GM12878 (cell line): Measurements from ENCODE around the gene FSCB.

Experiments
- CHD1 ChIP-seq: IDR thresholded peaks from 2 replicates; pipeline ENCODE4 v1.6.1; 2012; ENCODE audit warnings: low read depth, low read length, improper control_type of control experiment
- CREB1 ChIP-seq: IDR thresholded peaks from 2 replicates; pipeline ENCODE4 v1.6.1; 2012; ENCODE audit warnings: low read depth, mild to moderate bottlenecking, inconsistent platforms
- CREM ChIP-seq: IDR thresholded peaks from 2 replicates; pipeline ENCODE4 v1.6.1; 2014; ENCODE audit warnings: antibody characterized with exemption, low read depth
- CTCF ChIP-seq, 3 experiments: IDR thresholded peaks in 2 of 3; conservative IDR thresholded peaks in 1 of 3; 2 replicates each; pipeline ENCODE4 v1.5.1; 2011; ENCODE audit warnings: low read depth in 3 of 3, low read length in 3 of 3, mild to moderate bottlenecking in 3 of 3, control low read depth in 2 of 3, moderate library complexity in 2 of 3, inconsistent platforms in 1 of 3, mixed read lengths in 1 of 3; ENCODE audit not compliant: control insufficient read depth in 2 of 3, insufficient read depth in 1 of 3; ENCODE audit errors: extremely low read depth in 1 of 3
- HDAC2 ChIP-seq: fragments of 200-600 bp; sonication (generic); IDR thresholded peaks from 2 replicates; pipeline ENCODE4 v1.6.1; 2017
- NKRF ChIP-seq: fragments of 450-650 bp; conservative IDR thresholded peaks from 2 replicates; pipeline ENCODE4 v1.6.1; 2017; ENCODE audit warnings: mild to moderate bottlenecking, moderate library complexity
- PAX5 ChIP-seq: IDR thresholded peaks from 2 replicates; pipeline ENCODE4 v1.6.1; 2011; ENCODE audit warnings: low read depth, low read length, borderline replicate concordance
- POLR2AphosphoS5 ChIP-seq: IDR thresholded peaks from 2 replicates; pipeline ENCODE4 v1.6.1; 2011; ENCODE audit warnings: mild to moderate bottlenecking, low read length, inconsistent platforms
- RELA ChIP-seq: fragments of 450-650 bp; IDR thresholded peaks from 2 replicates; pipeline ENCODE4 v1.8.0; 2014; ENCODE audit warnings: borderline replicate concordance; ENCODE audit not compliant: partially characterized antibody
- REST ChIP-seq: IDR thresholded peaks from 2 replicates; pipeline ENCODE4 v1.6.1; 2012; ENCODE audit warnings: mild to moderate bottlenecking, low read depth, low read length
- TF ChIP-seq, protein P1 (sequence below): IDR thresholded peaks from 2 replicates; pipeline ENCODE4 v1.6.1; 2012; ENCODE audit warnings: low read depth, low read length, improper control_type of control experiment

- TF ChIP-seq HDAC2: no peak
- no peak for TF ChIP-seq NKRF
- TF ChIP-seq CREM: no peak
- no peak for TF ChIP-seq CTCF (IDR thresholded peaks at IDR 0.05 in 2 of 3, conservative IDR thresholded peaks at IDR 0.05 in 1 of 3; ENCODE audit: control insufficient read depth in 2 of 3, extremely low read depth in 1 of 3, insufficient read depth in 1 of 3, low read depth in 3 of 3, low read length in 3 of 3)
- TF ChIP-seq CHD1: no peak
- TF ChIP-seq, protein P1, sequence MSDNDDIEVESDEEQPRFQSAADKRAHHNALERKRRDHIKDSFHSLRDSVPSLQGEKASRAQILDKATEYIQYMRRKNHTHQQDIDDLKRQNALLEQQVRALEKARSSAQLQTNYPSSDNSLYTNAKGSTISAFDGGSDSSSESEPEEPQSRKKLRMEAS: no peak
- TF ChIP-seq CREB1: no peak
- TF ChIP-seq POLR2AphosphoS5: no peak
- no peak for TF ChIP-seq PAX5
- no peak for TF ChIP-seq RELA
- TF ChIP-seq REST: no peak
These were observed 12.9 kb downstream of the FSCB start for GRCh38 chr14:44494137-44494536.
